IMR-90 (cell line): Measurements from ENCODE around the gene IL31RA. TPM values are rescaled to one million over a fixed set of nuclear protein-coding genes. Genes with fewer than 3 reads are reported as not detected.

Source experiments
- ATAC-seq: fragments of 200-7000 bp; cut with Tn5 transposase; 2 replicates; pipeline ENCODE4 v1.9.1; 2020; ENCODE audit warnings: low read depth, mild to moderate bottlenecking, moderate library complexity
- BruUV-seq: library from RNA; stranded (reverse); fragments of 400-500 nt; replicated peaks from 2 replicates; lab custom pipeline; 2021; lab: Mats Ljungman, UMichigan
- CTCF ChIA-PET: fragments of 300-600 bp; formaldehyde crosslinking; extraction: SDS; loops from one replicate; lab custom pipeline; 2021; ENCODE audit warnings: antibody characterized with exemption; lab: Yijun Ruan, JAX
- POLR2A ChIA-PET: fragments of 300-600 bp; sonication (Branson Sonifier 250); formaldehyde crosslinking; loops from one replicate; lab custom pipeline; 2022; ENCODE audit warnings: antibody characterized with exemption; ENCODE audit not compliant: unreplicated experiment; lab: Charles Lee
- DNase-seq: peaks from one replicate; pipeline ENCODE4 v3.0.0; 2013
- H2AFZ ChIP-seq: replicated peaks from 2 replicates; pipeline ENCODE3; 2013; ENCODE audit warnings: low read length, mild to moderate bottlenecking; ENCODE audit not compliant: poor library complexity
- H2AK5ac ChIP-seq: 2 replicates; pipeline ENCODE4 v1.6.1; 2013; ENCODE audit warnings: low read depth, low read length, inconsistent platforms
- H2AK9ac ChIP-seq: replicated peaks from 2 replicates; pipeline ENCODE3; 2013; ENCODE audit warnings: mild to moderate bottlenecking, low read depth, low read length, moderate library complexity; ENCODE audit not compliant: poor library complexity
- H2BK120ac ChIP-seq: 2 replicates; pipeline ENCODE4 v1.6.1; 2013; ENCODE audit warnings: low read depth, low read length, inconsistent platforms
- H2BK15ac ChIP-seq: 3 replicates; pipeline ENCODE4 v1.6.1; 2013; ENCODE audit warnings: low read depth, low read length, inconsistent platforms
- H2BK20ac ChIP-seq: 2 replicates; pipeline ENCODE4 v1.6.1; 2013; ENCODE audit warnings: low read depth, mild to moderate bottlenecking, inconsistent platforms, low read length, moderate library complexity
- H2BK5ac ChIP-seq: 2 replicates; pipeline ENCODE4 v1.6.1; 2013; ENCODE audit warnings: mild to moderate bottlenecking, low read depth, low read length, inconsistent platforms; ENCODE audit not compliant: poor library complexity, severe bottlenecking
- H3K14ac ChIP-seq: replicated peaks from 2 replicates; pipeline ENCODE4 v1.6.1; 2013; ENCODE audit warnings: low read depth, low read length, inconsistent platforms
- H3K18ac ChIP-seq: 2 replicates; pipeline ENCODE4 v1.6.1; 2013; ENCODE audit warnings: low read depth, low read length, control low read depth
- H3K23ac ChIP-seq: 2 replicates; pipeline ENCODE4 v1.6.1; 2013; ENCODE audit warnings: low read depth, low read length, inconsistent platforms
- H3K27ac ChIP-seq: 2 replicates; pipeline ENCODE4 v1.5.1; 2013; ENCODE audit warnings: mild to moderate bottlenecking, control low read depth, low read length; ENCODE audit not compliant: insufficient read depth
- H3K27me3 ChIP-seq: 2 replicates; pipeline ENCODE4 v1.6.1; 2013; ENCODE audit warnings: low read length; ENCODE audit not compliant: control insufficient read depth, insufficient read depth
- H3K36me3 ChIP-seq: 2 replicates; pipeline ENCODE4 v1.6.1; 2013; ENCODE audit warnings: low read length, mixed read lengths; ENCODE audit not compliant: control insufficient read depth, insufficient read depth
- H3K4ac ChIP-seq: 2 replicates; pipeline ENCODE4 v1.6.1; 2013; ENCODE audit warnings: low read depth, low read length, inconsistent platforms
- H3K4me1 ChIP-seq: 2 replicates; pipeline ENCODE4 v1.6.1; 2013; ENCODE audit warnings: low read length, mixed read lengths; ENCODE audit not compliant: control insufficient read depth, insufficient read depth
- H3K4me2 ChIP-seq: 2 replicates; pipeline ENCODE4 v1.6.1; 2013; ENCODE audit warnings: low read depth, mild to moderate bottlenecking, control low read depth, low read length, moderate library complexity
- H3K4me3 ChIP-seq: 2 replicates; pipeline ENCODE4 v1.5.1; 2013; ENCODE audit warnings: low read depth, mild to moderate bottlenecking, control low read depth, low read length, moderate library complexity; ENCODE audit not compliant: insufficient read depth
- H3K56ac ChIP-seq: 2 replicates; pipeline ENCODE4 v1.6.1; 2013; ENCODE audit warnings: low read length, inconsistent platforms; ENCODE audit not compliant: insufficient read depth; ENCODE audit errors: extremely low read depth
- H3K79me1 ChIP-seq, 2 experiments: 2 replicates each; pipeline ENCODE4 v1.6.1; 2013; ENCODE audit warnings: low read length in 2 of 2, inconsistent platforms in 1 of 2, low read depth in 1 of 2
- H3K9ac ChIP-seq: 2 replicates; pipeline ENCODE4 v1.6.1; 2013; ENCODE audit warnings: low read depth, low read length, control low read depth
- H3K9me1 ChIP-seq: 2 replicates; pipeline ENCODE4 v1.6.1; 2013; ENCODE audit warnings: low read length, inconsistent platforms; ENCODE audit not compliant: insufficient read depth
- H3K9me3 ChIP-seq: 2 replicates; pipeline ENCODE4 v1.6.1; 2013; ENCODE audit warnings: low read length; ENCODE audit not compliant: control insufficient read depth, insufficient read depth
- H4K20me1 ChIP-seq: 2 replicates; pipeline ENCODE4 v1.6.1; 2013; ENCODE audit warnings: low read length, inconsistent platforms; ENCODE audit not compliant: insufficient read depth
- H4K5ac ChIP-seq: 2 replicates; pipeline ENCODE4 v1.6.1; 2013; ENCODE audit warnings: mild to moderate bottlenecking, low read depth, low read length, control low read depth
- H4K8ac ChIP-seq, 2 experiments: 2 replicates each; pipeline ENCODE4 v1.6.1; 2013; ENCODE audit warnings: low read depth in 2 of 2, low read length in 2 of 2, control low read depth in 1 of 2, inconsistent platforms in 1 of 2
- H4K91ac ChIP-seq: 2 replicates; pipeline ENCODE4 v1.6.1; 2013; ENCODE audit warnings: low read depth, low read length, inconsistent platforms; ENCODE audit not compliant: insufficient read depth
- BHLHE40 ChIP-seq: fragments of 150-350 bp; IDR thresholded peaks from 2 replicates; pipeline ENCODE4 v1.6.1; 2016; ENCODE audit warnings: mild to moderate bottlenecking, low read depth, low read length
- CEBPB ChIP-seq: IDR thresholded peaks from 2 replicates; pipeline ENCODE4 v1.6.1; 2012; ENCODE audit warnings: low read depth, low read length, improper control_type of control experiment
- CHD1 ChIP-seq: IDR thresholded peaks from 2 replicates; pipeline ENCODE4 v1.6.1; 2012; ENCODE audit warnings: low read depth, low read length, improper control_type of control experiment
- CTCF ChIP-seq: conservative IDR thresholded peaks from 2 replicates; pipeline ENCODE4 v1.5.1; 2012; ENCODE audit warnings: mild to moderate bottlenecking, low read depth, low read length, improper control_type of control experiment
- FOS ChIP-seq: fragments of 150-350 bp; IDR thresholded peaks from 2 replicates; pipeline ENCODE4 v1.6.1; 2016; ENCODE audit warnings: low read depth, low read length
- NFE2L2 ChIP-seq: fragments of 150-350 bp; IDR thresholded peaks from 2 replicates; pipeline ENCODE4 v1.6.1; 2016; ENCODE audit warnings: low read depth, mild to moderate bottlenecking, low read length
- RAD21 ChIP-seq: IDR thresholded peaks from 2 replicates; pipeline ENCODE4 v1.6.1; 2012; ENCODE audit warnings: low read length, improper control_type of control experiment
- RCOR1 ChIP-seq: IDR thresholded peaks from 2 replicates; pipeline ENCODE4 v1.6.1; 2012; ENCODE audit warnings: mild to moderate bottlenecking, low read length, improper control_type of control experiment; ENCODE audit not compliant: insufficient replicate concordance
- SMC3 ChIP-seq: fragments of 150-350 bp; IDR thresholded peaks from 2 replicates; pipeline ENCODE4 v1.6.1; 2016; ENCODE audit warnings: low read depth, mild to moderate bottlenecking, antibody characterized with exemption, low read length, moderate library complexity
- dilution Hi-C: fragments of 300-500 bp; cut with HindIII; formaldehyde crosslinking; loops from one replicate; pipeline ENCODE4 v1.14.3; 2018; ENCODE audit warnings: low sequenced_read_pairs; ENCODE audit not compliant: unreplicated experiment
- in situ Hi-C: fragments of 300-500 bp; cut with MboI; formaldehyde crosslinking; loops from 3 replicates; pipeline ENCODE4 v1.14.3; 2019; ENCODE audit warnings: low sequenced_read_pairs, inconsistent platforms, mixed read lengths
- intact Hi-C: fragments of 100-400 bp; cut with micrococcal nuclease; formaldehyde crosslinking; loops from 2 replicates; pipeline ENCODE4 v1.10.0; 2022
- polyA plus RNA-seq, 3 experiments: library from polyadenylated mRNA; depleted of rRNA; stranded (reverse); fragments of >200 nt; gene quantifications; 2 replicates each; pipeline ENCODE4 v1.2.3, GENCODE V29; 2012; ENCODE audit warnings: low replicate concordance in 1 of 3
- total RNA-seq: library from RNA; depleted of rRNA; stranded (reverse); fragments of >200 nt; gene quantifications from 2 replicates; pipeline ENCODE4 v1.2.3, GENCODE V29; 2012
- TF ChIP-seq, protein P1 (sequence below): fragments of 150-350 bp; IDR thresholded peaks from 2 replicates; pipeline ENCODE4 v1.6.1; 2016; ENCODE audit warnings: low read depth, mild to moderate bottlenecking, low read length, moderate library complexity, borderline replicate concordance

Gene IL31RA
- total and polyA plus RNA-seq, 2 of the 4 experiments (the other 2 are of a cell fraction) = 0.39 to 0.90 TPM

DNA sequence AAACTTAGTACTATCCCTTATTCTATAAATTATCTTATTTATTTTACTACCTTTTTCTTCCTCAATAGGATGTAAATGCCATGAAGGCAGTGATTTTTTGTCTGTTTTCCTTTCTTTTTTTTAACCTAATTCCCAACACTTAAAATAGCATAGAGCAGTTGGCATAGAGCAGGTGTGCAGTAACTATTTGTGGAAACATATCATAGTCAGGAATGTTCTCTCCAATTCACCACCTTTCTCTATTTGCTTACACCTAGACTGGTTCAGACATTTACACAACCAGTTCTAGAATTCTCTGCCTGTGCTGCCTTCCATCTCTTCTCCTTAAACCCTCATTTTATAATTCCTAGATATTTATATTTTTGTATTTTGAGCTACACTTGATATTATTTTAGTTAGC lies 49.6 kb downstream of the IL31RA start:
- Histone ChIP-seq H3K23ac (no peak overlapping the region), H2BK20ac (no peak overlapping the region), H4K5ac (no peak overlapping the region), H4K8ac (no peak overlapping the region), H3K9ac (no peak overlapping the region), H3K56ac (no peak overlapping the region), H3K79me1 (no peaks in the 10 kb centered on the region), H4K20me1 (no peaks in the 10 kb centered on the region), H2AK9ac (no peak overlapping the region), H3K4me3 (no peak overlapping the region), H3K27me3 (no peaks in the 10 kb centered on the region), H3K27ac (no peak overlapping the region), H4K91ac (no peak overlapping the region), H3K4ac (no peak overlapping the region), H2AFZ (no peak overlapping the region), H3K9me3 (no peaks in the 10 kb centered on the region), H2BK15ac (no peak overlapping the region), H3K9me1 (peaks cover 8% of the 10 kb centered on the region), H3K4me2 (no peak overlapping the region), H3K14ac (no peak overlapping the region), H2AK5ac (no peak overlapping the region), H2BK5ac (no peak overlapping the region), H3K4me1 (peaks cover 6% of the 10 kb centered on the region), H3K36me3 (no peaks in the 10 kb centered on the region), H3K18ac (no peak overlapping the region), H2BK120ac (no peak overlapping the region)
- no peak for DNase-seq
- POLR2A ChIA-PET = no interaction called here
- CTCF ChIA-PET = interaction anchor here (0.6 kb wide), 1 partner anchor 59 kb away, joined by 5 read pairs; no protein-coding TSS in a partner anchor
- in situ Hi-C loops = loop anchor here (25.0 kb wide), 1 partner anchor 563 kb away; no protein-coding TSS in a partner anchor
- no TSS peak for BruUV-seq
- TF ChIP-seq CTCF (no peak), FOS (no peak), NFE2L2 (no peak), RCOR1 (no peak), BHLHE40 (no peak), CHD1 (no peak), RAD21 (no peak), CEBPB (no peak), SMC3 (no peak)
- TF ChIP-seq, protein P1, sequence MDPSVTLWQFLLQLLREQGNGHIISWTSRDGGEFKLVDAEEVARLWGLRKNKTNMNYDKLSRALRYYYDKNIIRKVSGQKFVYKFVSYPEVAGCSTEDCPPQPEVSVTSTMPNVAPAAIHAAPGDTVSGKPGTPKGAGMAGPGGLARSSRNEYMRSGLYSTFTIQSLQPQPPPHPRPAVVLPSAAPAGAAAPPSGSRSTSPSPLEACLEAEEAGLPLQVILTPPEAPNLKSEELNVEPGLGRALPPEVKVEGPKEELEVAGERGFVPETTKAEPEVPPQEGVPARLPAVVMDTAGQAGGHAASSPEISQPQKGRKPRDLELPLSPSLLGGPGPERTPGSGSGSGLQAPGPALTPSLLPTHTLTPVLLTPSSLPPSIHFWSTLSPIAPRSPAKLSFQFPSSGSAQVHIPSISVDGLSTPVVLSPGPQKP = no peak
- dilution Hi-C loops = no loop called here
- no peak for ATAC-seq
- intact Hi-C loops = no loop called here
